ENCODE results near the gene PHLDB3.

DNA sequence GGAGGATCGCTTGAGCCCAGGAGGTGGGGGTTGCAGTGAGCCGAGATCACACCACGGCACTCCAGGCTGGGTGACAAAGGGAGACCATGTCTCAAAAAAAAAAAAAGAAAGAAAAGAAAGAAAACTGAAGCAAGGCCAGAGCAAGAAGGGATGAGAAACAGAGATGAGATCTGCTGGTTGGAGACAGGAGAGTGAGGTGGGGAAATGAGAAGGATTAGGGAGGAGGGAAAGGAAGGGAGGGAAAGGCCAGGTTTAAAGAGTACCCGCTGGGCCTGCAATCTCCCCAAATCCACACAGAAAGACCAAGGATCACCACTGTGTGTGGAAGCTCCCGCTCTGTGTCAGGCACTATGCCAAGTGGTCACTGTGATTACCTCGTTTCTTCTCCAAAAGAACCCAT is 22.8 kb downstream of the PHLDB3 start:
- TF ChIP-seq EZH2 (IDR thresholded peaks at IDR 0.05) (no peak), POLR2AphosphoS5 (IDR thresholded peaks at IDR 0.05; ENCODE audit: borderline replicate concordance, low read depth, low read length) (no peak), FOXP2 (optimal IDR thresholded peaks at IDR 0.05; ENCODE audit: control extremely low read depth, extremely low read length, insufficient read depth) (no peak)

Data from SK-N-MC (cell line).